ENCODE results near the gene MKS1.
A peak's percentile ranks its signal among the peaks of the same experiment; 100 is the strongest.

MKS1 gene

DNA sequence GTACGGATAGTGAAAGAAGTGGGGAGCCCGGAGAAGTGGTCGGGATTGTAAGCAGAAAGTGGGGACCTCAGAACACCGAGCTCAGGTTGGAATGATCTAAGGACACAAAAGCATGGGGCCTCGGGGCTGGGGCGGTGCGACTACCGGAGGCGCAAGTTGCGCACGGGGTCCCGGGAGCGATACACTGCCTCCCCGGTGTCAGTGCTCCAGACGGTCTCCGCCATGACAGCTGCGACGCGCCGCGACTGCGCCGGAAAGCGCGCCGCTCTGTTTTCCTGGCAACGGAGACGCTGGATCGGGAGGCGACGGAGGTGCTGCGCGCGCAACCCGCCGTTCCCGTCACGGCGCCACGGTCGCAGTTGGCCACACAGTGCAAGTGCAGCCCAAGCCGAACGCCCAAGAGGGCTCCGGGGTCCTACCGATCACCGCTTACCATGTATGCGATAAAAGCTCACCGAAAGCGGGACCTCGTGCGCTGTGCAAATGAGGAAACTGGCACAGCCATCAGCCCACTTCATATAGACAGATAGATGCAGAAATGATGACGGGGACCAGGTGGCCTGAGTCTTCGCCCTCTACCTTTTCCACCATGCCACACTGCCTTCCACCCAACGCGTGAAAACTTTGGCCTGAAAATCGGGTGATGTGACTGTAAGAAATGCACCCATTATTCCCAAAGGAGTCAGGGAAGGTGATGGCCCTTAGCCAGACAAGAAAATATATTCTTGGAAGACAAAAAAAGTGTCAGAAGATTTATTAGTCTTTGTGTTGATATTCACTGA lies at the start of gene MKS1:
TSS of gene MKS1 (minus strand) at position 249 of the 782 bp plus-strand sequence. CDS start at position 224, 25 bp downstream.
- peak; percentile 91 for DNase-seq

- no peak for DNase-seq
Measured at GRCh38 chr17:58268326-58268725, 49.3 kb upstream of the MKS1 start.

- no peak for DNase-seq
Measured at GRCh38 chr17:58267347-58268324, 48.6 kb upstream of the MKS1 start.

- no peak for DNase-seq
Measured at GRCh38 chr17:58265902-58266875, 47.1 kb upstream of the MKS1 start.

GRCh38 chr17:58265271-58265670 lies 46.2 kb upstream of the MKS1 start:
- DNase-seq: no peak

DNA sequence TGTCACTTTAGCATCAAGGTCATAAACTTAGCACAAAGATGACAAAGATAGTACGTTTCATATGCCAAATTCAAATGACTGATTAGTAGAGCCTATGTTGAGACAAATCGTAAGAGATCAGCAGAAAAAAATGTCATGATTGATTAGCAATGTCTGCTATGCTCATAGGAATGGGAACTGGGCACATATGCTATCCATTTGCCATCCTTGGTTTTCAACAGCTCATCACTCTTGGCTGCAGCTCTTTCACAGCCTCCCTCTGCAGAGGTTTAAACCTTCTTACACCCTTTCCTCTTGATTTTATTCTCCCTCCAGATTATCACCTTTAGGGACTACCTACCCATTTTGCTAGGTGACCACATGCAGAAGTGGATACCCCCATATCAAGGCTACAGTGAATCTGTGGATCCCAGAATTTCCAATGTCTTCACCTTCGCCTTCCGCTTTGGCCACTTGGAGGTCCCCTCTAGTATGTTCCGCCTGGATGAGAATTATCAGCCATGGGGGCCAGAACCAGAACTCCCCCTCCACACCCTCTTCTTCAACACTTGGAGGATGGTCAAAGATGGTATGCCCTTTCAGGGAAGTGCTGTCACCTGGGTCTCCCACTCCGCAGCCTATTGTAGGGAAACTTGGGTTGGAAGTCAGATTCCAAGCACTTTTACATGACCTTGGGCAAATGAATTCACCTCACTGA lies 45.5 kb upstream of the MKS1 start:
- no peak for DNase-seq

DNA sequence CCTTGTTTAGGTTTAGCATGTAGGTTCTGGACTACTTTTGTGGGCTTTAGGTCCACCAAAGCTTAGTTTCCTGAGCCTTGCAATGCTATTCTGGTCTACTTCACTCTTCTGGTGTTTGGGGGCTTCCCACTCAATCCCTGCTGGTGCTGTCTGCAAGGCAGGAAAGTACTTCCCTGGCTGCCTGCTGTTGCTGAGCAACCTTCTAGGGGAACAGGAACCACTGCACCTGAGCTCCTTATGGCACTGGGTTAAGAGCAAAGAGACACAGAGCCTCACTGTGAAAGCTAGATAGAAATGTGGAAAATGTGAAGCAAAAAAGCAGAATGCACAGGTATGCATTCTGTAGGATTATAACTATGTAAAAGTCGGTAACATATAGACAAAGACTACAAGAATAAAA lies 44.7 kb upstream of the MKS1 start:
- DNase-seq: no peak

DNA sequence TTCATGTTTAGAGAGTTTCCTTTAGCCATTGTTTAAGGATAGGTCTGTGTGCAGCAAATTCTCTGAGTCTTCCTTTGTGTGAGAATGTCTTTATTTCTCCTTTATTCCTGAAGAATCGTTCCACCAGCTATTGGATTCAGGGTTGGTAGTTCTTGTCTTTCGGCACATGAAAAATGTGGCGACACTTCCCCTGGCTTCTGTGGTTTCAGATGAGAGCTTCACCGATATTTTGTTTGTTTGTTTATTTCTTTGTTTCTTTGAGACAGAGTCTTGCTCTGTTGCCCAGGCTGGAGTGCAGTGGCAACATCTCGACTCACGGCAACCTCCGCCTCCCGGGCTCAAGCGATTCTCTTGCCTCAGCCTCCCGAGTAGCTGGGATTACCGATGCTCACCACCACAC lies 43.1 kb upstream of the MKS1 start:
- DNase-seq: no peak

DNA sequence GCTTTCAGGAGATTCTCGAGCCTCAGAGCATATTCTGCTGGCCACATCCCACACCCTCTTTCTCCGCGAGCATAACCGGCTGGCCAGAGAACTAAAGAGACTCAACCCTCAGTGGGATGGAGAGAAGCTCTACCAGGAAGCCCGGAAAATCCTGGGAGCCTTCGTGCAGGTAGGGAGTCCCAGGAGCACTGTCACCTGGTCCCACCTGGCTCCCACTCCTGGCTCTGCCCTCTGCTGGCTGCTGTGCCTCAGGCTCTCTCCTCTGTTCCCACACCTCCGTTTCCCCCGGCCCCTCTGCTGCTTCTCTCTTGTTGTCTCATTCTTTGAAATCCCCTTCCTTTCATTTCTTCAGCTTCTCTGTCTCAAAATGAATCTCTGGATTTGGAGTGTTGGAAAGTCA lies 35.7 kb upstream of the MKS1 start:
- DNase-seq: no peak

DNA sequence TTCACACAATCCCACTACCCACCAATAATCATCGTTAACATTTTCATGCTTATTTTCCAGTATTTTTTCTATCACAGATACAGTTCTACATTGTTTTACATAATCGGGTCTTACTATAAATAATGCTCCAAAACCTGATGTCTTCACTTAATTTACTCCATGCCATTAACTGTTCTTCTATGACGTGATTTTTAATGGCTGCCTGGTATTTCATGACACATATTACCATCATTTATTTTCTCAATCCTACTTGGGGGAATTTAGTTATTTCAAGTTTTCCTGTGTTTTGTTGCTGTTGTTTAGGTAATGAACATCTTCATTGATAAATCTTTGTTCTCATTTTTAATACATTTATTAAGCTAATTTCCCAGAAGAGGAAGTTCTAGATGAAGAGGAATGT lies 34.0 kb upstream of the MKS1 start:
- no peak for DNase-seq

DNA sequence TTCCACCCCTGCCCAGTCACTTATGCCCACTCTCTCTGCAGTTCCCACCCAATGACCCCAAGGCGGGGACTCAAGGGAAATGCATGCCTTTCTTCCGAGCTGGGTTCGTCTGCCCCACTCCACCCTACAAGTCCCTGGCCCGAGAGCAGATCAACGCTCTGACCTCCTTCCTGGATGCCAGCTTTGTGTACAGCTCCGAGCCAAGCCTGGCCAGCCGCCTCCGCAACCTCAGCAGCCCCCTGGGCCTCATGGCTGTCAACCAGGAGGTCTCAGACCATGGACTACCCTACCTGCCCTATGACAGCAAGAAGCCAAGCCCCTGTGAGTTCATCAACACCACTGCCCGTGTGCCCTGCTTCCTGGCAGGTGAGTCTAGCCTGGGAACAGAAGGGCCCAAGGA lies 33.1 kb upstream of the MKS1 start:
- DNase-seq: no peak

- no peak for DNase-seq
Measured at GRCh38 chr17:58250344-58251011, 31.4 kb upstream of the MKS1 start.

DNA sequence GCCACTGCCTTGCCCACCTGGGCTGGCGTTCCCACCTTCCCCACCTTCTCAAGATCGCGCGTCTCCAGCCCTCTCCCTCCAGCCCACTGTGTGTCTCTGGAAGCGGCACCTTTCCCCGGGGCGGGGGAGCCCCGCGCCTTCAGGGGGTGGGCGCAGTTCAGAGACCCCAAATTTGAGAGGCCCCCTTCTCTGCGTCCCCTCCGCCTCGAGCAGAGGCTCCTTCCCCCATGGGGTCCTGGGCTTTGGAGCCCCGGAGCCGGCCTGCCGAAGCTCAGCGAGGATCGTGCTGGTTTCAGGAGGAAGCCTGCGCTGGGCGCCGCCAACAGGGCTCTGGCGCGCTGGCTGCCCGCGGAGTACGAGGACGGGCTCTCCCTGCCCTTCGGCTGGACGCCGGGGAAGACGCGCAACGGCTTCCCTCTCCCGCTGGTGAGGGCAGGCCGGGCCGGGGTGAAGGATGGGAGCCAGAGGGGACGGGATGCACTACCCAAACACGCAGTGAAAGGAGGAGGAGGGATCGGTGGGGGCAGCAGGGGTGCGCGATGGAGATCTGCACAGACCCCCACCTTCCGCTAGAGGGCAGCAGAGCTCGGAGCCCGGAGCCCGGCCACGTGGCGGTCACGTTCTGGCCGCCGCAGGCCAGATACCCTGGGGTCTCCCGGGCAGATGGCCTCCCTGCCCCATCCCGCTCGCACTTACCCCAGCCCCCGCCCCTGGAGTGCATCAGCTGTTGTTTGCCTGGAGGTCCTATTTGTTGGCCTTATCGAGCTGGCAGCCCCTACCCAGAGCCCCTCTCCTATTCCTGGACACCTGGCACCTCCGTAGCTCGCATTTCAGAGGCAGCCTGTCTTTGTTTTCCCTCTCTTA lies 30.4 kb upstream of the MKS1 start:
- DNase-seq: peak; percentile 57

DNA sequence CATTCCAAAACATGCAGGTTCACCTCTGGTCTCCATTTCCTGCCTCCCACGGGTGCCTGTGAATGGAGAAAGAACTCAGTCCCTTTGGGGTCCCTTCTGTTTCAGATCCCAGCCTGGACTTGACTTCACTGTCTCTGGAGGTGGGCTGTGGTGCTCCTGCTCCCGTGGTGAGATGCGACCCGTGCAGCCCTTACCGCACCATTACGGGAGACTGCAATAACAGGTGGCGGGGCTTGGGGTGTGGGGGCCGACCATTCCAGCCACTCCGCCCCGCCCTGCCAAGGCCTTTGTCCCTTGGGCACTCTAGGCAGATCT lies 29.9 kb upstream of the MKS1 start:
- no peak for DNase-seq

DNA sequence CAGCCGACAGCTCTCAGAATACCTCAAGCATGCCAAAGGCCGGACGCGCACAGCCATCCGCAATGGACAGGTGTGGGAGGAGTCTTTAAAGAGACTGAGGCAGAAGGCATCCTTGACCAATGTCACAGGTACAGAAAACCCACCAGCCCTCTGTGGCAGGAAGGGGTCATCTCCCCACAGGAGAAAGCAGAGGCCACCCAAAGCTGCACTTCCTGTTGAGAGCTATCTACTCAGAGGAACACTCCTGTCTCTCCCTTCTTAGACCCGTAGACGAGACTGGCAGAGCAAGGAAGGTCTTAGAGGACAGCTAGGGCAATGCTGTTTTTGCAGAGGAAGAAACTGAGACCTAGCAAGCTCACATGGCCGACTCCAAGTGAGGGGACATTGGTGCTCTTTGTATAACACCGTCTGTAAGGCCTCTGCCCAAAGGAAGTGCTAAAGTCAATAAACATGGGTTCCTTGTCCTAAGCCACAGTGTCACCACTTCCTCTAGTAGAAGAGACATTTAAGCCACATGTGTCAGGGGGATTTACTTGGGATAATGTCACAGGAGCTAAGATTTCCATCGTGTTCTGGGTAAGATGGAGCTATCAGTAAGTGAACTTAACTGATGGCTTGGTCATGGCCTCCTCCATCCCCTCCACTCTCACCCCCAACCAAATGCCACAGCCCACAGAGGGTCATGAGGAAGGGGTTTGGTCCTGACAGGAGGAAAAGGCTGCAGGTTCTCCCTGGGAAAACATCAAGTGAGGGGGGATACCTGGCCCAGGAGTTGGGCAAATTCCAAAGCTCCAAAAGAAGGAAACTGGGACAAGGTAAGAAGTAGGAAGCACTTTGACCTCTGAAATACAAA lies 28.7 kb upstream of the MKS1 start:
- DNase-seq: no peak

GRCh38 chr17:58246781-58247180 lies 27.7 kb upstream of the MKS1 start:
- no peak for DNase-seq

DNA sequence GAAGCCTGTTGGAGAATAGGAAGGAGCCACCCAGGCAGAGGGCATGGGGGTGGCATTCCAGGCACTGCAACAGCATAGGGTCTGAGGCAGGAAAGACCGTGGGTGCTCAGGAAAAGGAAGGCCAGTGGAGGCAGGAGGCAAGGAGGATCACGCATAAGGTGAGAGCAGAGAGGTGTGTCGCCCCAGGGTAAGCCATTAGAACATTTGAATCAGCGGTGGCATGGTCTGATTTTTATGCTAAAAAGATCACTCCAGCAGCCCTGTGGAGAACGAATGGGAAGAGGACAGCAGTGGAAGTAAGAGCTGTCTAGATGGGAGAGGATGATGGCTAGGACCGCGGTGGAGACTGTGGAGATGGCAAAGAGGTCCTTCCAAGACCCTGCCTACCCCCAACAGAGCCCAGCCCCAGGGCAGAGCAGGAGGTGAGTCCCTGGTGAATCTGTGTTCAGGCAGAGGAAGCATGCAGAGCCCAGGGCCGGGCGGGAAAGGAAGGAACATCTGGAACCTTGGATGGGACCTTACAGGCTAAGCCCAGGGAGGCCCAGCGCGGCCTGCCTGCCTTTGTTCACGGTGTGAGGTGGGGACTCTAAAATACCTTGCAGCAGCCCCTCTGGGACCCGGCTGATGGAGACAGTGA lies 27.2 kb upstream of the MKS1 start:
- no peak for DNase-seq

GRCh38 chr17:58245428-58246103 lies 26.5 kb upstream of the MKS1 start:
- peak; percentile 44 for DNase-seq

DNA sequence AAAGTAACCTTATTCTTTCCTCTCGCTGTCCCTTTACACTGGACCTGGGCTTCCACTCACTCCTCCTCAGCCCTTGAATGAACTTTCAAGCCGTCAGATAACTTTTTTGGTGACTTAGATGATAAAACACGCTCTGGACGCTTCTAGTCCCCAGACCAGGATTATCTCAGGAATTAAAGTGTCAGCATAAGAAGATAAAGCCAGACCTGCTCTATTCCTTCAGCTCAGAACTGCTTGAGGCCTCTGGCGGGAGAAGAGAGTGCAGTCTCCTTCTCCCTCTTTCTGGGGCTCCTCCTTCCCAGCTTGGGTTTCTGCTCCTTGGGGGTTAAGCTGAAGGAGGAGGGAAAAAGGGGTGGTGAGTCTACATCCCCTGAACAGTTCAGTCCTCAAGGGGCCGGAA lies 25.9 kb upstream of the MKS1 start:
- DNase-seq: no peak
